GM19397 (cell line): Measurements from ENCODE around the gene TBC1D9B.
A peak's percentile ranks its signal among the peaks of the same experiment; 100 is the strongest.

Source experiments
- ATAC-seq: cut with Tn5 transposase; IDR thresholded peaks from one replicate; pipeline ENCODE4 v1.9.1; 2021; ENCODE audit warnings: mild to moderate bottlenecking, moderate library complexity; ENCODE audit not compliant: unreplicated experiment

TBC1D9B gene

GRCh38 chr5:179907556-179908324, at the start of gene TBC1D9B:
Gene TBC1D9B (minus strand): TSS chr5:179907897. CDS start chr5:179907821, 76 bp downstream.
- ATAC-seq, result peak; percentile 89

- no peak for ATAC-seq
These were observed 47.9 kb upstream of the TBC1D9B start for GRCh38 chr5:179955630-179956029.

- ATAC-seq, result no peak
These were observed 47.4 kb upstream of the TBC1D9B start for GRCh38 chr5:179955062-179955461.

- ATAC-seq, result no peak
These were observed 46.7 kb upstream of the TBC1D9B start for GRCh38 chr5:179954434-179954833.

DNA sequence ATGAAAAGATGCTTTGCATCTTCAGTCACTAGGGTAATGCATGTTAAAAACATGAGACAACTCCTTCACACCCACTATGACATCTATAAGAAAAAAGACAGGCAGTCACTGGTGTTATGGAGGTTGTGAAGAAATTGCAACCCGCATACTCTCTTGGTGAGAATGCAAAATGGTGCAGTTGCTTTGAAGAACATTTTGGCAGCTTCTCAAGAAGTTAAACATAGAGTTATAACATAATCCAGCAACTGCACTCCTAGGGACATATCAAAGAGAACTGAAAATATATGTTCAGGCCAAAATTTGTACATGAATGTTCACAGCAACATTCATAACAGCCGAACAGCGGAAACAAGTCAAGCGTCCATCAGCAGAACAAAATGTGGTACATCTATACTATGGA, 46.3 kb upstream of the TBC1D9B start:
- ATAC-seq, result no peak

- no peak for ATAC-seq
These were observed 29.4 kb upstream of the TBC1D9B start for GRCh38 chr5:179936976-179937681.

DNA sequence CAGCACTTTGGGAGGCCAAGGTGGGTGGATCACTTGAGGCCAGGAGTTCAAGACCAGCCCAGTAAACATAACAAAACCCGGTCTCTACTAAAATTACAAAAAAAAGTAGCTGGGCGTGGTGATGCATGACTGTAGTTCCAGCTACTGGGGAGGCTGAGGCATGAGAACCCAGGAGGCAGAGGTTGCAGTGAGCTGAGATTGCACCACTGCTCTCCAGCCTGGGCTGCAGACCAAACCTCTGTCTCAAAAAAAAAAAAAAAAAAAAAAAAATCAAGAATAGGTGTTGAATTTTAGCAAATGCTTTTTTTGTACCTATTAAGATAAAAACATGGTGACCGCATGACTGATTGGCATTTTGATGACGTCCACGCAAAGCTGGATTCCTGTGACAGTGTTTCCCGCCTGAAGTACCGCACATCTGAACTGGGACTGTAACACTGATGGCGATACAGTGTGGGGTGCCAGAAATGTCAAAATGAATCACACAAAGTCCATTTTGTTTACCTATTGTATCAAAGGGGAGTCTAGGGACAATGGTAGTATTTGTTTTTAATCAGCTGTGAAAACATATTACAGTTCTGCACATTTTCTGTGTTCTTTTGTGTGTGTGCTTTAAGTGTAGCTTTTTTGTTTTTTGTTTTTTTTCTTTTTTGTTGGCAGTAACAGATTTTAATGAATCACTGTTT, 23.2 kb upstream of the TBC1D9B start:
- no peak for ATAC-seq

DNA sequence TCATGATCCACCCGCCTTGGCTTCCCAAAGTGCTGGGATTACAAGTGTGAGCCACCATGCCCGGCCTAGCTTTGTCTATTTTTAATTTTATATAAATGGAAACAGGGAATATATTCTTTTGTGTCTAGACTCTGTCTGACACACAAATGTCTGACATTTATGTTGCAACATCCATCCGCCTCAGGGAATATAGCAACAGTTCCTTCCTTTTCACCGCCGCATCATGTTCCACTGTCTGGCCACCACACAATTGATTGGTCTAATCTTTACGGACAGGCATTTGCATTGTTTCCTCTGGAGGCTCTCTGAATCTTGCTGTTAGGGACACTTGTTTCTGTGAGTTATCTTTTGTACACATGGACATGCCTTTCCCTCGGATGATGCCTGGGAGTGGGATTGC, 20.1 kb upstream of the TBC1D9B start:
- no peak for ATAC-seq

DNA sequence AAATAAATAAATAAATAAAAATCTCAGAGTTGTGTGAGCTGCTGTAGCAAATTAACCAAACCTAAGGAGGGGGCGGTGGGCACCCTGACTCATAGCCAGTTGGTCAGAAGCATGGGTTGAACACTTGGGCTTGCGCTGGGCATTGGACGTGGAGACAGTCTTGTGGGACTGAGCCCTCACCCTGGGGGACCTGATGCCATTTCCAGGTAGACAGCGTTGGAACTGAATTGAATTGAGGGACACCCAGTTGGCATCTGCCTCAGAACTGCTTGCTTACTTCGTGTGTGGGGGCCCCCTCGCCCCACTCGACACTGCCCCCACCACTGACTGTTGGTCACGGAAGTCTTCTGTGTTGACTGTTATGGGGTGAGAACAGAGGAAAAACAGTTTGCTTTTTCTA, 19.0 kb upstream of the TBC1D9B start:
- ATAC-seq, result no peak

- ATAC-seq, result no peak
These were observed 15.7 kb upstream of the TBC1D9B start for GRCh38 chr5:179923436-179923835.

DNA sequence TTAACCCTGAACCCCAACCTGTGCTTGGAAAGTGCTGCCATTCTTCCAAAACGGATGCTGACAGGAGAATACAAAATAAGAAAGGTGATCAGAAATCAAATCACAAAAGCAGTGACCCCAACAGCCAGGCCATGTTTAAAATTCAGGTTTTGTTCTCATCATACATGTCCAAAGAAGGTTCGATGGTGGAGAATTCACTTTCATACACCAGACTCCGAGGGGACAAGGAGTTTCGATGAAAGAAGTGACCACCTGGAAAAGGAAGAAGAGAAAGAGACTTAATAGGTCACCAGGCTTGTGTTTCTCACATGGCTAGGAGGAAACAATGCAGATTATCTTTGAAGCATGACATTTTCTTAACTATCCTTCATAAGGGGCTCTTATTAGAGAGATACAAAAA, 12.5 kb upstream of the TBC1D9B start:
- no peak for ATAC-seq

- no peak for ATAC-seq
These were observed 11.9 kb upstream of the TBC1D9B start for GRCh38 chr5:179919487-179920060.

DNA sequence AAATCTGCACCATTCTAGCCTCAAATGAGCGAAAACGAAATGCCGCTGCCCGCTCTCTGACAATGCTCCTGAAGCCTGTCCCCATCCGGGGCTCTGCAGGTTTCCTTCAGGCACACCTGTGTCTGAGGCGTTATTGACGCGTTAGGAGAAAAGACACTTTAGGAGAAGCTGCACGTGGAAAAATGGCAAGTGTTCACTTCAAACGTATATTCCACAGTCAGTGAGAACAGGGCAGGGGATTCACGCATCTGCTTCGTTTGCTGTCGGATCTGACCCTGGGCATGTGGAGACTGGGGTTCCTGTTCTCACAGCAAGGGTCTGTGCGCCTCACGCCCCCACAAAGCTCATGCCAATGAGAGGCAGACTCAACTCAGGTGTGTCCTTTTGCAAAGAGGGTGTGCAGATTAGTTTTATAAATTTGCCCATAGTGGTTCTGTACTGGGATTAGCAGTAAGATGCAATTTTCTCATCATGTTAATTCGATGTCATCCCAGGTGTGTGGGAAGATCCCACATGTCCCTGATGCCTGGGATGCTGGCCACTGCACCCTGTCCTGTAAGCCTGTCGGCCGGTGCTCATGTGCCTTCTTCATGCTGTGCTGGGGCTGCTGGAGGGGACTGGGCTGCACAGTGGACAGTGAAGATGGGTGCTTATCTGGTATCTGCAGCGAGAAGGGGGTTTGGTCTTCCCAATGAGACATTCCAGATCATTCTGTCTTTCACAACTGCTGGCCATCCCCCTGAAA, 11.2 kb upstream of the TBC1D9B start:
- ATAC-seq, result no peak

DNA sequence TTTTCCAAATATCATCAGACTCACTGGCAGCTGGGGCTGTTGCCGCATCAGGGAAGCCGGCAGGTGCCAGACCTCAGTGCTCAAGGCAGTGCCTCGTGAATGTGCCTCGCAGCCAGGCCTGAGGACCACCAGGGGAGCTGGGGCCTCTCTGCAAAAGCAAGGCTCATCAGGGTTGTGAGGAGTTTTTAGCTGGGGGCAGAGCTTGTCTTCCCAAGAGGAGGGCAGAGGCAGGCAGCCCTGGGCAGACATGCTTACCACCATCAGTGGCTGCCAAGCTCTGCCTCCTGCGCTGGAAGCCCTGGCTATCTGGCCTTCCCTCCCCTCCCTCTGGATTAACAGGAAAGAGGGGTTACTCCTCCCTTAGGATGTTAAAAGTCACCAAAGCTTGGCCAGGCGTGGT, 8.8 kb upstream of the TBC1D9B start:
- no peak for ATAC-seq

GRCh38 chr5:179915406-179915935, 7.8 kb upstream of the TBC1D9B start:
- no peak for ATAC-seq

- no peak for ATAC-seq
These were observed 6.5 kb upstream of the TBC1D9B start for GRCh38 chr5:179914032-179914755.

GRCh38 chr5:179913461-179913860, 5.8 kb upstream of the TBC1D9B start:
- ATAC-seq, result no peak

GRCh38 chr5:179912951-179913350, 5.3 kb upstream of the TBC1D9B start:
- no peak for ATAC-seq

DNA sequence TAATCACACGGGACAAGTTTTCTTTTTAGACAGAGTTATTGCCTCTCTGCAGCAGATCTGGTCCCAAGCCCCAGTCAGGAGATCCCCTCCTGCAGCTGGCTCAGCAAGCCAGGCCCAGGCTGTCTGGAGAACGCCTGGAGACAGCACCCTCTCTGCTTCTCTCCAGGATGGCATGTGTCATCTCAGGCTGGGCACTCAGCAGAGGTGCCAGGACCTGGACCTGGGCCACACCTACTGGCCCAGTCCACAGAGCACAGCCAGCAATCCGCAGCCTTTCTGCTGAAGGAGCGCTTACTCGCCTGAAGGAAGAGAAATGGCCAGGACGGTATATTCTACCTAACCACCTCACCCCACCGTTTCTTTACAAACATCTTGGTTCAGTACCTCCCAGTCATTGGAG, 4.7 kb upstream of the TBC1D9B start:
- no peak for ATAC-seq

DNA sequence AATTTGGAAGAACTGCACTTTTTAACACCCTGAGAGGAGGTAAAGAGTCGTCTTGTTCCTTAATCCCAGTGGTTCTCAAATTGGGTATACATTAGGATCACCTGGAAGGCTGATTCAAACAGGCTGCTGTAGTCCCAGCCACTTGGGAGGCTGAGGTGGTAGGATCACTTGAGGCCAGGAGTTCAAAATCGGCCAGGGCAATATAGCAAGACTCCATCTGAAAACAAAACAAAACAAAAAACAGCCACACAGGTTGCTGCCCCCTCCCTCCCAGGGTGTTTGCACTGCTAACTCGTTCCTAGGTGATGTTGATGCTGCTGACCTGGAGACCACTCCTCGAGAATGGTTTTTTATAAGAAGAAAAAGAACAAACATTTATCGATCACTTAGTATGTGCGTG, 1.5 kb upstream of the TBC1D9B start:
- no peak for ATAC-seq
